HepG2 (cell line): ENCODE measurements around the gene GTF2H4. TPM values are rescaled to one million over a fixed set of nuclear protein-coding genes. Genes with fewer than 3 reads are reported as not detected.

ENCODE experiments used
- ATAC-seq: fragments of 200-7000 bp; cut with Tn5 transposase; 3 replicates; pipeline ENCODE4 v1.9.1; 2020; ENCODE audit warnings: mild to moderate bottlenecking, moderate library complexity
- BruUV-seq: library from RNA; stranded (reverse); fragments of 400-500 nt; replicated peaks from 2 replicates; lab custom pipeline; 2021; lab: Mats Ljungman, UMichigan
- CTCF ChIA-PET: fragments of 300-600 bp; formaldehyde crosslinking; extraction: SDS; loops from one replicate; lab custom pipeline; 2021; ENCODE audit warnings: low total read pairs, inconsistent platforms, low intra/inter-chr PET ratio; lab: Yijun Ruan, JAX
- POLR2A ChIA-PET: fragments of 350-600 bp; sonication (Branson Sonifier 250); formaldehyde crosslinking; loops from one replicate; lab custom pipeline; 2020; ENCODE audit warnings: antibody characterized with exemption, inconsistent platforms; lab: Yijun Ruan, JAX
- DNase-seq: peaks from one replicate; pipeline ENCODE4 v3.0.0-alpha.2; 2015; ENCODE audit warnings: low spot score
- FAIRE-seq: peaks from 3 replicates; lab custom pipeline; 2011; peaks lifted over from hg19 to GRCh38; lab: Jason Lieb, UNC
- H2AFZ ChIP-seq: one replicate; pipeline ENCODE4 v1.6.1; 2011; ENCODE audit warnings: low read length, inconsistent platforms
- H3K27ac ChIP-seq: fragments of 300-600 bp; 3 replicates; pipeline ENCODE4 v1.8.0; 2011; ENCODE audit warnings: mixed run types, mild to moderate bottlenecking, mixed read lengths, low read length, inconsistent platforms; ENCODE audit not compliant: insufficient read depth; ENCODE audit errors: extremely low read length
- H3K27me3 ChIP-seq, 2 experiments: fragments of 200-600 bp in 1 of 2; 2 replicates in 1 of 2; 3 replicates in 1 of 2; pipeline versions ENCODE4 v1.6.0 to v1.8.0; 2011; ENCODE audit warnings: low read length in 2 of 2, mild to moderate bottlenecking in 2 of 2, moderate library complexity in 2 of 2, inconsistent platforms in 1 of 2; ENCODE audit not compliant: insufficient read depth in 2 of 2, control insufficient read depth in 1 of 2
- H3K36me3 ChIP-seq, 2 experiments: fragments of 200-600 bp in 1 of 2; replicated peaks in 1 of 2; 2 replicates in 1 of 2; 3 replicates in 1 of 2; pipeline versions ENCODE4 v1.5.1 to v1.8.0; 2011; ENCODE audit warnings: low read length in 2 of 2, inconsistent platforms in 1 of 2; ENCODE audit not compliant: insufficient read depth in 2 of 2, control insufficient read depth in 1 of 2
- H3K4me1 ChIP-seq: 2 replicates; pipeline ENCODE4 v1.5.1; 2012; ENCODE audit warnings: low read length, inconsistent platforms; ENCODE audit not compliant: insufficient read depth
- H3K4me2 ChIP-seq: 2 replicates; pipeline ENCODE4 v1.6.0; 2011; ENCODE audit warnings: low read depth, low read length, inconsistent platforms
- H3K4me3 ChIP-seq, 3 experiments: fragments of 200-600 bp in 1 of 3; sonication (generic), shearing (Covaris generic) in 1 of 3; replicated peaks in 1 of 3; 2 replicates each; pipeline ENCODE4 v1.5.1; 2011 to 2016; ENCODE audit warnings: low read length in 3 of 3, inconsistent platforms in 2 of 3, low read depth in 2 of 3, mild to moderate bottlenecking in 2 of 3, control low read depth in 1 of 3, mixed read lengths in 1 of 3; ENCODE audit not compliant: insufficient read depth in 1 of 3
- H3K79me2 ChIP-seq: one replicate; pipeline ENCODE4 v1.6.1; 2011; ENCODE audit warnings: low read length, inconsistent platforms; ENCODE audit not compliant: insufficient read depth
- H3K9ac ChIP-seq: 2 replicates; pipeline ENCODE4 v1.6.0; 2011; ENCODE audit warnings: mild to moderate bottlenecking, low read depth, low read length, inconsistent platforms; ENCODE audit not compliant: insufficient read depth
- H3K9me3 ChIP-seq: 2 replicates; pipeline ENCODE4 v1.5.1; 2012; ENCODE audit warnings: mild to moderate bottlenecking, low read length
- H4K20me1 ChIP-seq: 2 replicates; pipeline ENCODE4 v1.6.0; 2011; ENCODE audit warnings: inconsistent platforms, mild to moderate bottlenecking, low read length, moderate library complexity; ENCODE audit not compliant: insufficient read depth
- CBX5 ChIP-seq: sonication (generic); formaldehyde crosslinking; IDR thresholded peaks from 2 replicates; pipeline ENCODE4 v1.4.0; 2020; ENCODE audit warnings: missing genetic modification reagents, borderline replicate concordance
- DNMT1 ChIP-seq: sonication (generic); formaldehyde crosslinking; IDR thresholded peaks from 2 replicates; pipeline ENCODE4 v1.5.1; 2020; ENCODE audit warnings: mild to moderate bottlenecking, missing genetic modification reagents
- EP300 ChIP-seq, 3 experiments: sonication (generic) in 1 of 3; formaldehyde crosslinking in 1 of 3; IDR thresholded peaks; 2 replicates each; pipeline versions ENCODE4 v1.5.1 to v1.6.1; 2011 to 2020; ENCODE audit warnings: low read depth in 2 of 3, low read length in 2 of 3, borderline replicate concordance in 1 of 3, improper control_type of control experiment in 1 of 3, mild to moderate bottlenecking in 1 of 3, missing genetic modification reagents in 1 of 3, moderate library complexity in 1 of 3
- GFI1 ChIP-seq: sonication (generic); formaldehyde crosslinking; IDR thresholded peaks from 2 replicates; pipeline ENCODE4 v1.5.0; 2020; ENCODE audit warnings: missing genetic modification reagents, mild to moderate bottlenecking, borderline replicate concordance
- ISX ChIP-seq: sonication (generic); formaldehyde crosslinking; conservative IDR thresholded peaks from 2 replicates; pipeline ENCODE4 v1.5.0; 2020; ENCODE audit warnings: missing genetic modification reagents
- NCOR1 ChIP-seq: fragments of 200-600 bp; sonication (generic); IDR thresholded peaks from 2 replicates; pipeline ENCODE4 v1.7.0; 2017; ENCODE audit warnings: antibody characterized with exemption, low read length, borderline replicate concordance
- PAXIP1 ChIP-seq: sonication (generic); formaldehyde crosslinking; conservative IDR thresholded peaks from 2 replicates; pipeline ENCODE4 v1.4.0; 2020; ENCODE audit warnings: mild to moderate bottlenecking, missing genetic modification reagents, moderate library complexity
- RARA ChIP-seq: IDR thresholded peaks from 2 replicates; pipeline ENCODE4 v1.6.1; 2016; ENCODE audit warnings: missing genetic modification reagents, missing compliant biosample characterization
- REL ChIP-seq: sonication (generic); formaldehyde crosslinking; conservative IDR thresholded peaks from 2 replicates; pipeline ENCODE4 v1.8.0; 2022; ENCODE audit warnings: mild to moderate bottlenecking, missing genetic modification reagents, moderate library complexity
- SMAD3 ChIP-seq: sonication (generic); formaldehyde crosslinking; IDR thresholded peaks from 2 replicates; pipeline ENCODE4 v1.4.0; 2020; ENCODE audit warnings: missing genetic modification reagents
- TARDBP ChIP-seq: sonication (generic); formaldehyde crosslinking; IDR thresholded peaks from 2 replicates; pipeline ENCODE4 v1.8.0; 2022; ENCODE audit warnings: mild to moderate bottlenecking, missing genetic modification reagents
- ZBTB26 ChIP-seq: IDR thresholded peaks from 2 replicates; pipeline ENCODE4 v1.6.1; 2016; ENCODE audit warnings: missing compliant biosample characterization, missing genetic modification reagents, borderline replicate concordance
- ZNF124 ChIP-seq: sonication (generic); formaldehyde crosslinking; IDR thresholded peaks from 2 replicates; pipeline ENCODE4 v1.4.0; 2020; ENCODE audit warnings: missing genetic modification reagents
- ZNF234 ChIP-seq: sonication (generic); formaldehyde crosslinking; conservative IDR thresholded peaks from 2 replicates; pipeline ENCODE4 v1.5.1; 2020; ENCODE audit warnings: mild to moderate bottlenecking, missing genetic modification reagents
- ZNF256 ChIP-seq: sonication (generic); formaldehyde crosslinking; conservative IDR thresholded peaks from 2 replicates; pipeline ENCODE4 v1.4.0; 2020; ENCODE audit warnings: missing genetic modification reagents
- ZNF3 ChIP-seq: IDR thresholded peaks from 2 replicates; pipeline ENCODE4 v1.7.0; 2017; ENCODE audit warnings: inconsistent platforms
- ZNF329 ChIP-seq: sonication (generic); formaldehyde crosslinking; IDR thresholded peaks from 2 replicates; pipeline ENCODE4 v1.9.0; 2021; ENCODE audit warnings: low read depth, mild to moderate bottlenecking, missing genetic modification reagents
- ZNF558 ChIP-seq: sonication (generic); formaldehyde crosslinking; IDR thresholded peaks from 2 replicates; pipeline ENCODE4 v1.9.0; 2022; ENCODE audit warnings: mild to moderate bottlenecking, missing genetic modification reagents, borderline replicate concordance
- ZNF710 ChIP-seq: sonication (generic); formaldehyde crosslinking; IDR thresholded peaks from 2 replicates; pipeline ENCODE4 v1.5.0; 2020; ENCODE audit warnings: mild to moderate bottlenecking, missing genetic modification reagents, borderline replicate concordance
- WGBS: methylation state at CpG from one replicate; pipeline ENCODE4 v1.1.6; 2017; ENCODE audit warnings: low lambda C conversion rate; 5-methylcytosine and 5-hydroxymethylcytosine counted together
- in situ Hi-C: cut with HindIII; loops from 2 replicates; pipeline ENCODE4 v1.10.0; 2017; ENCODE audit warnings: low pct_unique_long_range_greater_than_20kb; ENCODE audit not compliant: extremely low pct_ligation_motif_present
- intact Hi-C: fragments of 100-400 bp; cut with micrococcal nuclease; formaldehyde crosslinking; loops from one replicate; pipeline ENCODE4 v1.10.0; 2022; ENCODE audit not compliant: unreplicated experiment
- polyA plus RNA-seq, 8 experiments: library from polyadenylated mRNA; depleted of rRNA in 3 of 8; stranded (reverse) in 7 of 8; unstranded in 1 of 8; fragments of >200 nt; fragmentation: Illumina TruSeq in 4 of 8; extraction: Trizol in 4 of 8; gene quantifications; 2 replicates each; pipeline versions ENCODE4 v1.2.1 to v1.2.3, GENCODE V29; 2011 to 2016; ENCODE audit warnings: low read depth in 4 of 8, missing spikeins in 1 of 8, mixed read lengths in 1 of 8; ENCODE audit not compliant: insufficient read depth in 1 of 8
- total RNA-seq, 5 experiments: library from RNA; depleted of rRNA; stranded (reverse); fragments of >200 nt; fragmentation: Illumina TruSeq; extraction: Trizol; gene quantifications; 2 replicates each; pipeline ENCODE4 v1.2.3, GENCODE V29; 2016; ENCODE audit warnings: low read depth in 1 of 5

GTF2H4 gene
- total and polyA plus RNA-seq, 2 of the 13 experiments (the other 11 are each of a cell fraction or from before 2014, with no cell fraction given): 15.9 to 49.3 TPM

- ChIA-PET CTCF (no interaction called here), POLR2A (interaction anchor here (1.1 to 1.6 kb wide), 2 partner anchors 10 to 35 kb away, joined by 3 to 5 read pairs; partner anchors contain the start of gene GTF2H4)
- FAIRE-seq (no peak), DNase-seq (no peak), ATAC-seq (no peak)
- H3K9ac ChIP-seq: no peak overlapping the region
- TF ChIP-seq RARA (CRISPR knock-in tag): no peak
- TF ChIP-seq ZNF234 (CRISPR knock-in tag): no peak
- TF ChIP-seq ZNF124 (CRISPR knock-in tag): no peak
- no peak for TF ChIP-seq SMAD3 (CRISPR knock-in tag)
- TF ChIP-seq REL (CRISPR knock-in tag): no peak
- no peak for TF ChIP-seq ZNF558 (CRISPR knock-in tag)
- TF ChIP-seq ISX (CRISPR knock-in tag): no peak
- no peak for TF ChIP-seq ZNF3 (CRISPR knock-in tag)
- TF ChIP-seq ZNF256 (CRISPR knock-in tag): no peak
- TF ChIP-seq CBX5 (CRISPR knock-in tag): no peak
- TF ChIP-seq NCOR1: no peak
- no peak for TF ChIP-seq DNMT1
- no peak for TF ChIP-seq EP300 (IDR thresholded peaks at IDR 0.05; ENCODE audit: low read depth in 2 of 2, low read length in 2 of 2)
- no peak for TF ChIP-seq EP300 (CRISPR knock-in tag; IDR thresholded peaks at IDR 0.05; ENCODE audit: borderline replicate concordance)
- no peak for TF ChIP-seq ZNF329 (CRISPR knock-in tag)
- no peak for TF ChIP-seq PAXIP1 (CRISPR knock-in tag)
- no peak for TF ChIP-seq ZNF710 (CRISPR knock-in tag)
- TF ChIP-seq TARDBP (CRISPR knock-in tag): no peak
- no peak for TF ChIP-seq ZBTB26 (CRISPR knock-in tag)
- no peak for TF ChIP-seq GFI1 (CRISPR knock-in tag)
- in situ Hi-C loops: loop anchor here (5.0 kb wide), 2 partner anchors 130 to 160 kb away; no protein-coding TSS in a partner anchor
- no TSS peak for BruUV-seq
- H3K27ac ChIP-seq: no peak overlapping the region
- no peak overlapping the region for H3K4me3 ChIP-seq
- peaks cover 11% of the 10 kb centered on the region for H3K79me2 ChIP-seq
- WGBS: 90% methylated on average over 6 of the region's 8 CpGs
- intact Hi-C loops: no loop called here
- no peak overlapping the region for H3K4me2 ChIP-seq
- no peaks in the 10 kb centered on the region for H3K9me3 ChIP-seq
- H4K20me1 ChIP-seq: no peaks in the 10 kb centered on the region
- H3K4me1 ChIP-seq: peaks cover 27% of the 10 kb centered on the region
- H2AFZ ChIP-seq: no peak overlapping the region
- H3K36me3 ChIP-seq: peaks cover 27 to 61% of the 10 kb centered on the region in 2 experiments
- no peaks in the 10 kb centered on the region for H3K27me3 ChIP-seq
These were observed 9.5 kb downstream of the GTF2H4 start for GRCh38 chr6:30917487-30917886.
